Left lung (tissue), 10 donors: ENCODE data around the gene MT1F. TPM values are rescaled to one million over a fixed set of nuclear protein-coding genes. Genes with fewer than 3 reads are reported as not detected.

Source experiments
- ATAC-seq: fragments of 200-7000 bp; cut with Tn5 transposase; one replicate; pipeline ENCODE4 v1.9.1; 2020; ENCODE audit warnings: moderate library complexity
- DNase-seq, 4 donors: peaks; one replicate each; pipeline ENCODE4 v3.0.0-alpha.2; 2013 to 2020
- H3K27ac ChIP-seq, 2 donors: fragments of 200-600 bp; sonication (generic) in 1 of 2; one replicate each; pipeline versions ENCODE4 v1.5.0 to v1.8.0; 2020 to 2021
- H3K27me3 ChIP-seq, 2 donors: fragments of 200-600 bp; sonication (generic) in 1 of 2; one replicate each; pipeline versions ENCODE4 v1.5.0 to v1.8.0; 2020 to 2021
- H3K36me3 ChIP-seq, 2 donors: fragments of 200-600 bp; sonication (generic) in 1 of 2; one replicate each; pipeline versions ENCODE4 v1.5.0 to v1.8.0; 2020 to 2021
- H3K4me1 ChIP-seq, 2 donors: fragments of 200-600 bp; one replicate each; pipeline ENCODE4 v1.8.0; 2021
- H3K4me3 ChIP-seq, 2 donors: fragments of 200-600 bp; sonication (generic) in 1 of 2; one replicate each; pipeline versions ENCODE4 v1.5.0 to v1.8.0; 2020 to 2021; ENCODE audit warnings: mild to moderate bottlenecking in 1 of 2
- H3K9me3 ChIP-seq, 2 donors: fragments of 200-600 bp; sonication (generic) in 1 of 2; one replicate each; pipeline versions ENCODE4 v1.5.0 to v1.8.0; 2020 to 2021
- intact Hi-C, 2 donors: fragments of 100-400 bp; cut with DNase I; formaldehyde crosslinking; loops; one replicate each; pipeline versions ENCODE4 v1.11.2 to v1.14.2; 2022
- polyA plus RNA-seq, 6 donors: library from polyadenylated mRNA; unstranded; fragments of 120-200 nt; gene quantifications; one replicate each; pipeline ENCODE4 v1.2.1, GENCODE V29; 2013; ENCODE audit not compliant: insufficient read length in 6 of 6
- total RNA-seq, 2 donors: library from RNA; stranded (reverse); fragmentation: NEBNext Ultra II Directional; extraction: Animal tissue kit (Norgen Biotek cat#: 25700); gene quantifications; one replicate each; pipeline ENCODE4 v1.2.1, GENCODE V29; 2021
- TF ChIP-seq, protein P1 (sequence below), 2 donors: fragments of 200-600 bp; sonication (generic) in 1 of 2; IDR thresholded peaks; one replicate each; pipeline versions ENCODE4 v1.5.0 to v1.8.0; 2021; ENCODE audit warnings: antibody characterized with exemption in 2 of 2
- donor health status: DM: no; HTN: yes; CAD: no.
- donor health status: DM: no; HTN: no; CAD: no.

Gene MT1F
- total and polyA plus RNA-seq, 8 donors = 4.2 to 14.8 (median 7.5) TPM

DNA sequence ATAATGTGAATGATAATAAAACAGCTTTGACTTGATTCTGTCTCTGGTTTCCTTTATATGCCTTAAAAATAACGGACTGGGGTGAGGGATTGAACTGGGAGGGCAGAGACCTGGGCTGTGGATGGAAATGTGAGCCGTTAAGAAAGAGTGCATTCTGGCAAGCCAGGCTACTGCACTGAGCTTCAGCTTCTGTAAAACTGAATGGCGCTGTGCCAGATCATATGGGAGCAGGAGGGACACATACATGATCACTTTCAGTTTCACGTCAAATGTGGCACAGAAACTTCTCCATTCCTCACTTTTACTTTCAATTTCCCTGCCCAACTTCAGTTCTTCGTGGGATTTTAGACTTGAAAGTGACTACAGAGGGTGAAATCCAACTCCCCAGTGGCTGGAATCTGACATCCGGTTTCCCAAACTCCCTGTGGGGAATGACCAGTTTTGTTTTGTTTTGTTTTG is 48.3 kb upstream of the MT1F start:
- Histone ChIP-seq H3K4me1 (peaks cover 30 to 58% of the 10 kb centered on the region in 2 donors), H3K27ac (peak overlapping the region; percentile 87 to 93), H3K36me3 (no peaks in the 10 kb centered on the region), H3K9me3 (no peaks in the 10 kb centered on the region), H3K4me3 (peak overlapping the region; percentile 46 to 77), H3K27me3 (no peaks in the 10 kb centered on the region)
- ATAC-seq (peak; percentile 27), DNase-seq (peak in 3 of 4 donors; percentile 80 to 89 (median 89))
- TF ChIP-seq, protein P1, sequence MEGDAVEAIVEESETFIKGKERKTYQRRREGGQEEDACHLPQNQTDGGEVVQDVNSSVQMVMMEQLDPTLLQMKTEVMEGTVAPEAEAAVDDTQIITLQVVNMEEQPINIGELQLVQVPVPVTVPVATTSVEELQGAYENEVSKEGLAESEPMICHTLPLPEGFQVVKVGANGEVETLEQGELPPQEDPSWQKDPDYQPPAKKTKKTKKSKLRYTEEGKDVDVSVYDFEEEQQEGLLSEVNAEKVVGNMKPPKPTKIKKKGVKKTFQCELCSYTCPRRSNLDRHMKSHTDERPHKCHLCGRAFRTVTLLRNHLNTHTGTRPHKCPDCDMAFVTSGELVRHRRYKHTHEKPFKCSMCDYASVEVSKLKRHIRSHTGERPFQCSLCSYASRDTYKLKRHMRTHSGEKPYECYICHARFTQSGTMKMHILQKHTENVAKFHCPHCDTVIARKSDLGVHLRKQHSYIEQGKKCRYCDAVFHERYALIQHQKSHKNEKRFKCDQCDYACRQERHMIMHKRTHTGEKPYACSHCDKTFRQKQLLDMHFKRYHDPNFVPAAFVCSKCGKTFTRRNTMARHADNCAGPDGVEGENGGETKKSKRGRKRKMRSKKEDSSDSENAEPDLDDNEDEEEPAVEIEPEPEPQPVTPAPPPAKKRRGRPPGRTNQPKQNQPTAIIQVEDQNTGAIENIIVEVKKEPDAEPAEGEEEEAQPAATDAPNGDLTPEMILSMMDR (IDR thresholded peaks at IDR 0.05) = no peak
- intact Hi-C loops = no loop called here

DNA sequence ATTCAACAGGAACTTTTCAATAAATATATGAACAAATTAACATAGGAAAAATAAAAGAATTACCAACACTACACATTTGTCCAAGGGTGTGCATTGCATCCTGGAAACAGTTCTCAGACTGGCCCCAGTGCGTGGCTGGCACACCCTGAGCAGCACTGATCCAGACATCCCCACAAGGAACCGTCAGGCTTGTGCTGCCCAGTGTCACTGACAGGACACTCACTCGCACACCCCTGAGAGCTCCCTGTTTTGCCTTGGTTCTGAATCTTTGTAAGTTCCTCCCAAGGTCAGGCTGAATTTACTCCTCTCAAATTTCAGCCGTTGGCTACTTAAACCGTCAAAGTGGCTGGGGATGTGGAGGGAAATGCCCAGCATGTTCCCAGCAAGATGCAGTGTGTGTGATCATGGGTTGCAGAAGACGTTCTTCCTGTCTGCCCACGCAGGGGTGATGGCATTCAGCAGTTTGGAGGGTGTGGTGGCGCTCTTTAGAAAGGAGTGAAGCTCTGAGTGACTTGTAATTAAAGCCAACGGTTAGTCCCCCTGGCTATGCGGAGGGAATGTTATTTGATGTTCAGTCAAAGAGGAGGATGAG is 47.6 kb upstream of the MT1F start:
- DNase-seq (peak in 1 of 4 donors; percentile 73), ATAC-seq (peak; percentile 3)
- H3K4me3 ChIP-seq = peak overlapping the region; percentile 46 to 77
- intact Hi-C loops = no loop called here
- no peaks in the 10 kb centered on the region for H3K36me3 ChIP-seq
- peaks cover 30 to 56% of the 10 kb centered on the region in 2 donors for H3K4me1 ChIP-seq
- no peaks in the 10 kb centered on the region for H3K27me3 ChIP-seq
- TF ChIP-seq, protein P1 (IDR thresholded peaks at IDR 0.05) = no peak
- H3K9me3 ChIP-seq = no peaks in the 10 kb centered on the region
- H3K27ac ChIP-seq = peak overlapping the region; percentile 87 to 93

DNA sequence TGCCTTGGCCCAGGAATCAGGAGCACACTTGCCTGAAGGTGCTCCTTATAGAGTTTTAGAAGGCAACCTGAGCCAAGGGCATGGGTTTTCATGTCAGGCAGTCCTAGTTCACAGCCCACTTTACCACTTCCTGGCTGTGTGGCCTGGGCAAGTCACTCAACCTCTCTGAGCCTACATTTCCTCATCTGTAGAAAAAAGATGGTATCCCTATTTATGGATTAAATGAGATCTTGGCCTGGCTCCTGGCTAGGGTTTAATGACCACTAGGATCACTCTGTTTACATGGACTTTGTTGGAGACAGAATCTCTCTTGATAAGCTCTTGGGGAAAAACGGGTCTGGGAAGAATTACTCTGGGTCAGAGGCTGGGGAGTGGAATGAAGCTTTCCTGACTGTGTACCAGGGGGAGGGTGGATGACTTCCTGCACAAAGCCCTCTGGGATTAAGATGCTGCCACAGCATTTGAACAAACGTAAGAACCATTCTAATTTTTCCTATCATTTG is 47.1 kb upstream of the MT1F start:
- Histone ChIP-seq H3K27me3 (no peaks in the 10 kb centered on the region), H3K36me3 (no peaks in the 10 kb centered on the region), H3K27ac (peak overlapping the region; percentile 87 to 93), H3K9me3 (no peaks in the 10 kb centered on the region), H3K4me3 (peak overlapping the region in 1 of 2 donors; percentile 77), H3K4me1 (peaks cover 30 to 51% of the 10 kb centered on the region in 2 donors)
- no peak for ATAC-seq
- intact Hi-C loops = no loop called here
- no peak for DNase-seq
- TF ChIP-seq, protein P1 (IDR thresholded peaks at IDR 0.05) = no peak

DNA sequence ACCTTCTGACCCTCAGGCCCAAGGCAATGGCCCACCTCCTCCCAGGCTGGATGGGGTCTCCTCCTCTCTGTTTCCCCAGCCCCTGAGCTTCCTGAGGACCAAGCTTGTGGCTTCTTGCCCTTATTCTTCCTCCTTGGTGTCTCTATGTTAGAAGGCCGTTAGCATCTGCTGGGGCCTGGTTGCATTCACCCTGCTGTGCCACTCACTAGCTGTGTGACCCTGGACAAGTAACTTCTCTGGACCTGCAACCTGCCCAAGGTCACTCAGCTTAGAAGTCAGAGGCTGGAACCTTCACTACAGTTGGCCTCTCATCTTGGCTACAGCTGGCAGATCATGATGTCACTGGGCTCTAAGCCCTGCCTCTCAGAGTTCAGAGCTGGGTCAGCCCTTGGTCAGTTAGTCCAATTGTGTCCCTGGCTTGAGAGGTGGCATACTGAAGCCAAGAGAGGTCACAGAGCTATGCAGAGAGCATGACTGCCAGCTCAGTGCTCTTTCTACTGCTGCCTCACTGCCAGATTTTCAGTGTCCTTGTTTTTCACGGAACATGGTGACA is 46.4 kb upstream of the MT1F start:
- no peaks in the 10 kb centered on the region for H3K9me3 ChIP-seq
- peak overlapping the region; percentile 87 to 93 for H3K27ac ChIP-seq
- TF ChIP-seq, protein P1 (IDR thresholded peaks at IDR 0.05) = no peak
- H3K27me3 ChIP-seq = no peaks in the 10 kb centered on the region
- ATAC-seq = no peak
- H3K4me3 ChIP-seq = no peak overlapping the region
- DNase-seq = no peak
- no peaks in the 10 kb centered on the region for H3K36me3 ChIP-seq
- peaks cover 24 to 44% of the 10 kb centered on the region in 2 donors for H3K4me1 ChIP-seq
- intact Hi-C loops = no loop called here

DNA sequence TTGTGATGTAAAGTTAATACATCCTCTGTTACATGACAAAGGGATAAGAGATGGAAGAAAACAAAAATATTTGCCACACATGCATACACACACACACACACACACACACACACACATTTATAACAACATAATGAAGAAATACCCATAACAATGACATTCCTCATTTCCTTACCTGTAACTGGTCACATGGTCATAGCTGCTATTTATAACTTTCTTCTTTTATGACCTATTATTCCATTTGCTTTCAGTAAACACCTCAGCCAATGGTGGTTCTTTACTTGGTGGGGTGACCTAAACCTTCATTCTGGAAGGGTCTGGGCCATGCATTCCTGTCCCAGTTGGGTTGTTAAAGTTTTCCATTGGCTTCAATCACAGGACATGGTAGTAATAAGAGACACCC is 44.1 kb upstream of the MT1F start:
- TF ChIP-seq, protein P1 (IDR thresholded peaks at IDR 0.05) = no peak
- DNase-seq = no peak
- peaks cover 9 to 38% of the 10 kb centered on the region in 2 donors for H3K4me1 ChIP-seq

More for the DNA sequence above, 44.1 kb upstream of the MT1F start:
- H3K36me3 ChIP-seq = no peaks in the 10 kb centered on the region
- H3K4me3 ChIP-seq = no peak overlapping the region
- intact Hi-C loops = no loop called here
- peaks cover 0 to 22% of the 10 kb centered on the region in 2 donors for H3K27me3 ChIP-seq
- no peaks in the 10 kb centered on the region for H3K9me3 ChIP-seq
- no peak overlapping the region for H3K27ac ChIP-seq
- ATAC-seq = no peak
